Activated CD4-positive, alpha-beta memory T cell treated with anti-CD3 and anti-CD28 coated beads, Interleukin-2, amount 10 ng/mL, durations not matched to agents 7 days and 5 days (primary cell): ENCODE results near the gene SCO2. TPM values are rescaled to one million over a fixed set of nuclear protein-coding genes. Genes with fewer than 3 reads are reported as not detected.

Source experiments
- CTCF ChIA-PET: fragments of 350-600 bp; sonication (Branson Sonifier 250); formaldehyde crosslinking; loops from one replicate; lab custom pipeline; 2021; ENCODE audit warnings: antibody characterized with exemption, inconsistent platforms; lab: Charles Lee
- POLR2A ChIA-PET: fragments of 350-600 bp; sonication (Branson Sonifier 250); formaldehyde crosslinking; loops from one replicate; lab custom pipeline; 2021; ENCODE audit warnings: antibody characterized with exemption; lab: Charles Lee
- DNase-seq: peaks from one replicate; pipeline ENCODE4 v3.0.0-alpha.2; 2020
- H3K27ac Mint-ChIP-seq: one replicate; pipeline ENCODE4 v1.8.0; 2021; ENCODE audit warnings: mild to moderate bottlenecking, mixed read lengths
- H3K27me3 Mint-ChIP-seq: one replicate; pipeline ENCODE4 v1.8.0; 2021; ENCODE audit warnings: mixed read lengths
- H3K36me3 Mint-ChIP-seq: one replicate; pipeline ENCODE4 v1.8.0; 2021; ENCODE audit warnings: low read depth, mixed read lengths
- H3K4me1 Mint-ChIP-seq: one replicate; pipeline ENCODE4 v1.8.0; 2021; ENCODE audit warnings: mixed read lengths
- H3K4me3 Mint-ChIP-seq: one replicate; pipeline ENCODE4 v1.8.0; 2021; ENCODE audit warnings: mild to moderate bottlenecking, mixed read lengths
- H3K9me3 Mint-ChIP-seq: one replicate; pipeline ENCODE4 v1.8.0; 2021; ENCODE audit warnings: mixed read lengths
- total RNA-seq, 2 experiments: library from RNA; stranded (reverse); gene quantifications; one replicate each; pipeline ENCODE4 v1.2.3, GENCODE V29; 2021

Gene SCO2
- total RNA-seq, 2 experiments from 2014 or later: 6.4 to 7.0 TPM

DNA sequence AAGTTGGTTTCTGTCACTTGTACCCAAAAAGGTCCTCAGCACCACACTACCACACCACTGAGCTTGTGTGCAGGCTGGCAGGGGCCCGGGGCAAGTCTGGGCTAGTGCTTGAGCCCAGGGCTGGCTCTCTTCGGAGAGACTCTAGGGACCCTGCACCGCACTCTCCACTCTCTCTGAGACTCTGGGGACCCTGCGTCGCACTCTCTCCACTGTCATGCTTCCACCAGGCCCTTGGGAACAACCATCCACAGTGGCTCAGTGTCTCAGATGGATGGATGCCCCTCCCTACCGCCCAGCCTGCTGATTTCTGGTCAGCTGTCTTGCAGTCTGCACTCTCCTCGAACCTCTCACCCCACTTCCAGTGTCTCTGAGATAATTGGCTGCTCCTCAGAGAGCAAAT, 48.5 kb downstream of the SCO2 start:
- ChIA-PET POLR2A (interaction anchor here (1.9 kb wide), 1 partner anchor 49 kb away, joined by 6 read pairs; the partner anchor contains the start of gene SCO2), CTCF (no interaction called here)
- no peak for DNase-seq
- Mint-ChIP-seq H3K27me3 (peaks cover 9% of the 10 kb centered on the region), H3K36me3 (peaks cover 16% of the 10 kb centered on the region), H3K27ac (no peak overlapping the region), H3K9me3 (no peaks in the 10 kb centered on the region), H3K4me1 (peaks cover 36% of the 10 kb centered on the region), H3K4me3 (peak overlapping the region; percentile 45)

DNA sequence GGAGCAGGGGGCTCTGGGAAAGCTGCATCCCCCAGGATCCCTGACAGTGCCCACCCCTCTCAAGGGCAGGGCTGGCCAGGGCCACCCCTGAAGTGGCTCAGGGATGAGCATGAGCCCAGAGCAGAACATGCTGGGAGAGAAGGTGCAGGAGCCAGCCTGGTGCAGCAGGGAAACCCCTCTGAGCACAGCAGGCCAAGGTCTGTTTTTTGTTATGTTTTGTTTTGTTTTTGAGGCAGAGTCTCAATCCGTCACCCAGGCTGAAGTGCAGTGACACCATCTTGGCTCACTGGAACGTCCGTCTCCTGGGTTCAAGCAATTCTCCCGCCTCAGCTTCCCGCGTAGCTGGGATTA, 49.8 kb downstream of the SCO2 start:
- no peak for DNase-seq
- Mint-ChIP-seq H3K27me3 (peaks cover 9% of the 10 kb centered on the region), H3K4me1 (peaks cover 48% of the 10 kb centered on the region), H3K27ac (peak overlapping the region; percentile 49), H3K36me3 (peaks cover 20% of the 10 kb centered on the region), H3K9me3 (no peaks in the 10 kb centered on the region), H3K4me3 (peak overlapping the region; percentile 58)
- POLR2A ChIA-PET: interaction anchor here (0.7 to 1.3 kb wide), 2 partner anchors 32 to 149 kb away, joined by 3 to 4 read pairs; partner anchors contain the start of genes DENND6B, LMF2 and NCAPH2
- CTCF ChIA-PET: no interaction called here

DNA sequence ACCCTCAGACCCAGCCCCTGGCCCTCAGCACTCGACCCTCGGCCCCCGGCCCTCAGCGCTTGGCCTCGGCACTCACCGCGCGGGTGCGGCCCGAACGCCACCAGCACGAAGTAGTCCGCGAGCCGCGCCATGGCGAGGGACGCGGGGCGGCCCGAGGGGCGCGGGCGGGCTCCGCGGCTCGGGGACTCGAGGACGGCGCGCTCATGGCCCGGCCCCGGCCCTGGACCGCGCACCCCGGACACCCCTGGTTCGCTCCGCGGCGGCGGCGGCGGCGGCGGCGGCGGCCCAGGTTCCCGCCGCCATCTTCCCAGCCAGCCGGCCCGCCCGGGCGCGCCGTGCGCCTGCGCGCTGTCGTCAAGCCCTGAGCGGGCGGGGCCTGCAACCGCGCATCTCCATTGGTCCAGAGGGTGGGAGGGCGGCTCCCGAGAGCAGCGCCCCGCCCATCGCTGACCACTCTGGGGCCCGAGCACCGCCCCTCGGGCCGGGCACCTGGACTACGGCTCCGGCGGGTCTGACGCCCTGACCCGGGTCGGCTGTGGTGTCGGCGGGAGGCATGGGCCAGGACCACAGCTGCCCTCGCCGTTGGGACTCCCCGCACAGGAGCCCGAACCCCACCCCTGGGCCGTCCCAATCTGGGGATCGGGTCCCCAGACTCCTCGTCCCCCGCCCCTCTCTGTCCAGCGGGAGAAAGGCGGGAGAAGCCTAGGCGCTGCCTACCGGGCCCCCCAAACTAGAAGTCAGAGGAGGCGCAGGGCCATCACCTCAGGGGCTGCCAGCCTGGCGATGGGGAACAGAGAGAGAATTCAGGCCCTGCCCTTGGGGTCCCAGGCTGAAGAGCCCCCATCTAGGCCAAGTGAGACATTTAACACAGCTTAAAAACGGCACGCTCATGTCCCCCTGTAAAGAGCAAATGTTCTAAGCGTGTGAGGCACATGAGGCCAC, 50.4 kb downstream of the SCO2 start, which contains the start of gene SBF1:
Gene SBF1 (minus strand): TSS at position 326 of the 942 bp plus-strand sequence. CDS start 195 bp downstream, at position 131.
- ChIA-PET POLR2A (interaction anchor here (0.7 to 2.7 kb wide), 4 partner anchors 23 to 148 kb away, joined by 3 to 13 read pairs (median 4); partner anchors contain the start of genes DENND6B, LMF2 and NCAPH2), CTCF (interaction anchor here (2.5 kb wide), 1 partner anchor 51 kb away, joined by 18 read pairs; the partner anchor contains the start of gene SCO2)
- H3K27ac Mint-ChIP-seq: peak within 1 kb of the TSS; percentile 97
- peaks cover 4% of the 10 kb centered on the region for H3K27me3 Mint-ChIP-seq
- peak within 1 kb of the TSS; percentile 92 for H3K4me3 Mint-ChIP-seq
- peaks cover 51% of the 10 kb centered on the region for H3K4me1 Mint-ChIP-seq
- peak; percentile 91 for DNase-seq
- H3K9me3 Mint-ChIP-seq: no peaks in the 10 kb centered on the region
- peaks cover 22% of the 10 kb centered on the region for H3K36me3 Mint-ChIP-seq

DNA sequence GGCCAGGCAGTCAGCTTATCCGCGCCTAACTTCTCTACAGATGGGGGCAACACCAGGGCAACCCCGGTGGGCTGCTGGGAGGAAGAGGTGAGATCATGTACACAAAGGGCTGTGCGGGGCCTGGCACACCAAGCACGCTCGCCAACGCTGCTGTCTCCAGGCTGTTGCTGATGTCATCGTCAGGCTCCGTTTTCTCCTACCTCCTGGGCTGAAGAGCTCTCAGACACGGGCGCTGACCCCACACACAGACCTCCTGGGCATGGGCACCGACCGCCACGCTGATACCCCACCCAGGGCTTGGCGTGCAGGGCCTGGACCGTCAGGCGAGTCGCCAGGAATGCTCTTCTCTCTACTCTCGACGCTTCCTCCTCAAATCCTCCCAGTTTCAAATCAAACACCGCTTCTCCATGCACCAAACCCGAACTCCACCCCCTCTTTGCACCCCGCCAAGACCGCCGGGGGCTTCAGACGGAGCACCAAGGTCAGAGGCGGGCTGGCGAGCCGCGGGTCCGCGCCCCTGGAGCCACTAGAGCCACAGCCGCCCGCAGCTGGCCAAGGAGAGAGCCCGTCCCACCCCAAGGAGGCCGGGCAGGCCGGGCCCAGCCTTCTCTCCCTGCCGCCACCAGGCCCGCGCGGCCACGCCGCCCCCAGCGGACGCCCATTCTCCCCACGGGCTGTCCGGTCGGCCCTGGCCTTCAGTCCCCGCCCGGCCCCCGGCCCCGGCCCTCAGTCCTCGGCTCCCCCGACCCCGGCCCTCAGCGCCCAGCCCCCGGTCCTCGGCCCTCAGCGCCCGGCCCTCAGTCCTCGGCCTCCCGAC, 51.3 kb downstream of the SCO2 start:
- DNase-seq: peak; percentile 57
- Mint-ChIP-seq H3K9me3 (no peaks in the 10 kb centered on the region), H3K27ac (peak overlapping the region; percentile 97), H3K27me3 (no peaks in the 10 kb centered on the region), H3K4me1 (peaks cover 60% of the 10 kb centered on the region), H3K36me3 (peaks cover 22% of the 10 kb centered on the region), H3K4me3 (peak overlapping the region; percentile 92)
- ChIA-PET POLR2A (interaction anchor here (0.9 to 2.7 kb wide), 11 partner anchors 8 to 147 kb away, joined by 3 to 29 read pairs (median 5); partner anchors contain the start of genes ADM2, LMF2, NCAPH2 and SCO2), CTCF (interaction anchor here (0.8 to 2.5 kb wide), 7 partner anchors 10 to 147 kb away, joined by 3 to 18 read pairs (median 7); partner anchors contain the start of genes LMF2, NCAPH2 and SCO2)

Other genes starting within 250 kb of the SCO2 start
- gene PLXNB2, start 218.0 kb downstream of the SCO2 start, total RNA-seq: 10 to 100 TPM; 21.5 to 23.5 TPM
- gene DENND6B, start 198.6 kb downstream of the SCO2 start, total RNA-seq: 1 to 10 TPM; 5.0 to 5.6 TPM
- gene PPP6R2, start 182.3 kb downstream of the SCO2 start, total RNA-seq: 10 to 100 TPM; 56.5 to 58.9 TPM
- 100 to 1,000 TPM; 181 to 196 TPM for gene SBF1, start 50.6 kb downstream of the SCO2 start, total RNA-seq
- 1 to 10 TPM; 7.6 to 8.8 TPM for gene ADM2, start 44.1 kb downstream of the SCO2 start, total RNA-seq
- under 1 TPM; 0.48 to 0.60 TPM for gene MIOX, start 38.7 kb downstream of the SCO2 start, total RNA-seq
- 100 to 1,000 TPM; 111 to 114 TPM for gene LMF2, start 17.9 kb downstream of the SCO2 start, total RNA-seq
- gene NCAPH2, start 17.4 kb downstream of the SCO2 start, total RNA-seq: 100 to 1,000 TPM; 105 to 108 TPM
- 10 to 100 TPM; 89.1 to 90.2 TPM for gene TYMP, start 4.4 kb upstream of the SCO2 start, total RNA-seq
- 1 to 10 TPM; 8.0 to 8.4 TPM for gene KLHDC7B, start 20.3 kb upstream of the SCO2 start, total RNA-seq
- gene SYCE3, start 37.3 kb upstream of the SCO2 start, total RNA-seq: under 1 TPM; 0.58 to 0.71 TPM
- gene CPT1B, start 52.8 kb upstream of the SCO2 start, total RNA-seq: 10 to 100 TPM; 60.8 to 60.9 TPM
- gene CHKB, start 57.3 kb upstream of the SCO2 start, total RNA-seq: 100 to 1,000 TPM; 101 to 111 TPM
- gene MAPK8IP2, start 75.2 kb upstream of the SCO2 start, total RNA-seq: under 1 TPM; 0.15 to 0.18 TPM
- gene ARSA, start 102.6 kb upstream of the SCO2 start, total RNA-seq: 10 to 100 TPM; 63.1 to 65.0 TPM
- gene SHANK3, start 147.2 kb upstream of the SCO2 start, total RNA-seq: under 1 TPM in 1 of 2 experiments, not detected in 1; 0.08 TPM
- gene ACR, start 212.6 kb upstream of the SCO2 start, total RNA-seq: not detected